ENCODE measurements around the gene PTH.

DNA sequence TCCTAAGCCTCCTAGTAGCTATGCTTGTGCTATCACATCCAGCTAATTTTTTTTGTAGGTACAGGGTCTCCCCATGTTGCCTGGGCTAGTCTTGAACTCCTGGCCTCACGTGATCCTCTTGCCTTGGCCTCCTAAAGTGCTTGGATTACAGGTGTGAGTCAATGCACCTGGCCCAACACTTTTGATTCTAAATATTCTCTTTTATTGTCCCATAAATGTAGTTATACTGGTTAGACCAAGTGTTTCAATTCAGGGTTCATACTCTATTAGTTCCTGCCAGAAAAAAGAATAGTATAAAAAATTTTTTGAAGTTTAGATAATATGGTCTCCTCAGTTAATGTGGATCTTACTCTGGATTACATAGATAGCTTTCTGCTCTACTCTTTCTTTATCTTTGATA is 6.7 kb upstream of the PTH start:
- TF ChIP-seq, protein P1, sequence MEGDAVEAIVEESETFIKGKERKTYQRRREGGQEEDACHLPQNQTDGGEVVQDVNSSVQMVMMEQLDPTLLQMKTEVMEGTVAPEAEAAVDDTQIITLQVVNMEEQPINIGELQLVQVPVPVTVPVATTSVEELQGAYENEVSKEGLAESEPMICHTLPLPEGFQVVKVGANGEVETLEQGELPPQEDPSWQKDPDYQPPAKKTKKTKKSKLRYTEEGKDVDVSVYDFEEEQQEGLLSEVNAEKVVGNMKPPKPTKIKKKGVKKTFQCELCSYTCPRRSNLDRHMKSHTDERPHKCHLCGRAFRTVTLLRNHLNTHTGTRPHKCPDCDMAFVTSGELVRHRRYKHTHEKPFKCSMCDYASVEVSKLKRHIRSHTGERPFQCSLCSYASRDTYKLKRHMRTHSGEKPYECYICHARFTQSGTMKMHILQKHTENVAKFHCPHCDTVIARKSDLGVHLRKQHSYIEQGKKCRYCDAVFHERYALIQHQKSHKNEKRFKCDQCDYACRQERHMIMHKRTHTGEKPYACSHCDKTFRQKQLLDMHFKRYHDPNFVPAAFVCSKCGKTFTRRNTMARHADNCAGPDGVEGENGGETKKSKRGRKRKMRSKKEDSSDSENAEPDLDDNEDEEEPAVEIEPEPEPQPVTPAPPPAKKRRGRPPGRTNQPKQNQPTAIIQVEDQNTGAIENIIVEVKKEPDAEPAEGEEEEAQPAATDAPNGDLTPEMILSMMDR (IDR thresholded peaks at IDR 0.05; ENCODE audit: low read depth, low read length, missing input control), result no peak
- no peak for TF ChIP-seq SP1 (IDR thresholded peaks at IDR 0.05)
- TF ChIP-seq, protein P2, sequence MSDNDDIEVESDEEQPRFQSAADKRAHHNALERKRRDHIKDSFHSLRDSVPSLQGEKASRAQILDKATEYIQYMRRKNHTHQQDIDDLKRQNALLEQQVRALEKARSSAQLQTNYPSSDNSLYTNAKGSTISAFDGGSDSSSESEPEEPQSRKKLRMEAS (IDR thresholded peaks at IDR 0.05), result no peak
- no peak for TF ChIP-seq YY1 (IDR thresholded peaks at IDR 0.05)
- TF ChIP-seq TAF1 (conservative IDR thresholded peaks at IDR 0.05), result no peak
- TF ChIP-seq GABPA (IDR thresholded peaks at IDR 0.05 in 1 of 2, conservative IDR thresholded peaks at IDR 0.05 in 1 of 2), result no peak

All from liver (tissue), 3 donors.